NCI-H146 treated with DMSO at 0.1 percent for 48 hours (cell line): ENCODE results near the gene ZMYM3.

Experiments used
- DNase-seq: peaks from one replicate; lab custom pipeline; 2025; ENCODE audit not compliant: unreplicated experiment; lab: John Stamatoyannopoulos, UW

Gene ZMYM3

DNA sequence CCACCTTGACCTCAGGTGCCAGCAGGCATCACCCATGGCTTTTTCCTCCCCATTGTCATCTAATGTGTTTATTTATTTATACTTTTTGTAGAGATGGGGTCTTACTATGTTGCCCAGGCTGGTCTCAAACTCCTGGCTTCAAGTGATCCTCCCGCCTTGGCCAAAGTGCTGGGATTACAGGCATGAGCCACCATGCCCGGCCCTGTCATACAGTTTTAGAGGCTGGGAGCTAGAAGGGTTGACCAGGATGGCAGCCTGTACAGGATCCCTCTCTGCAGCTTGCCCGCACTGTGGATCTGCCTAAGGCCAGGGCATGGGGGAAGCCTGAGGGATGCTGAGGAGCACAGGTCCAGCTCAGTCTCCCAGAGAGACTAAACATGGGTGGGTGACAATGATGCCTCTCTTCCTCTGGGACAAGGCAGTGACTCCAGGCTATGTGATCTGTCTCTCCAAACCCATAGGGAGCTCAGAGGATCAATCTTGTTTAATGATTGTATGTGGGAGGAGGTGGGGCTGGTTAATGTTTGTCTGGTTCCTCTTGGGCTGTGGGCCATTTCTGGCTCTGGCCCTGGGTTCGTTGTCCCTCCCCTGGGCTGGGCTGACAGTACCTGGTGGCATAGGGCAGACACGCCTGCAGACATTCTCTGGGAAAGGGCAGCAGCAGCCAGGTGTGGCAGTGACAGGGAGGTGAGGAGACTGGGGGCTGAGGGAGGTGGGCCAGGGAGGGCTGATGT is 39.2 kb downstream of the ZMYM3 start:
- DNase-seq: peak; percentile 60

DNA sequence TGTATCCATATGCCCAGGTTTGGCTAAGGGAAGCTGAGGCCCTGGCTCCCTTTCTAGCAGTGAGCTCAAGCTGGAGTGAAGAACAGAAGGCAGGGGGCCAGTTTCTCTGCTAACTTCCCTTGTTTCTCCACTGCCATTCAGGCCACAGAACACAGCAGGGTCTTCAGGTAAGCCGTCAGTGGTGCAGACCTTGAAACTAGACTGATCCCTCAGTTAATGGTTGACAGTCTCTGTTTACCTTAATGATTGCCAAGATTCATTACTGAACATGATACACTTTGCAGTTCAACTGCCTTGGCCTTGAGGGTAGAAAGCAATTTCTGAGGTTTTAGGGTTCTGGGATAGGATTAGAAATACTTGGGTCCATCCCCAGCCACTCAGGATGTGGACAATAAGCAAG is 39.8 kb downstream of the ZMYM3 start:
- no peak for DNase-seq

DNA sequence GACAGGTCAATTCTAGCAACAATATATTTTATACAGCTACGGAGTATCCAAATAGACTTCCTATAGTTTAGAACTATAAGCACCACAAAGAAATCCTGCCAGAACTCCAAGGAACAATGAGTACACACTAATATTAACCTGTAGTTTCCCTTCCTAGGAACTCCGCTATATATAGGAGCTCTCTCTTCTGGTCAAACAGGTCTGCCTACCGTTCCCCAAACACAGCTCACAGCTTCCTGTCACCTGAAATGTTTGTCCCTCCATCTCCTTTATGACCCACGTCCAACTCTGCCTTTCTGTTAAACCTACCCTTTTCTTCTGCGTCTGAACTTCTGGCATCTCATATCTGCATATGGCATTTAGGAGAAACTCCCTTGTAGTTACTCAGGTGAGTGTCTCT is 41.4 kb downstream of the ZMYM3 start:
- DNase-seq: no peak

DNA sequence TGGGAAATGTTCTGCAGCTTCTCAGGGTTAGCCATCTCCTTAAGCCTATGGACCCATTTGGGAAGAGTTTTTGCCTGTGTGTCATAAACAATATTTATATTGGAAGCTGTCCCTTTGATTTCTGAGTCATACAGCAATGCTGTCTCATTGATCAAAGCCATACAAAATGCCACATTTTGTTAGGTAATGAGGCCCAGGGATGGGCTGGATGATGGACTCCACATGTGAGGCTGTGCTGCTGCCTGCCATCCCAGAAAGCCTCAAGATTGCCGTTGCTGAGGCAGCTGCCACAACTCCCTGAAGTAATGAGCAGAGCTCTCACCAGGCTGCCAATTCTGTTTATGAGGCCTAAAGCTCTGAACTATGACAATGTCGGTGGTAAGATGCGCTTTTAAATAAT is 43.1 kb downstream of the ZMYM3 start:
- DNase-seq: no peak

DNA sequence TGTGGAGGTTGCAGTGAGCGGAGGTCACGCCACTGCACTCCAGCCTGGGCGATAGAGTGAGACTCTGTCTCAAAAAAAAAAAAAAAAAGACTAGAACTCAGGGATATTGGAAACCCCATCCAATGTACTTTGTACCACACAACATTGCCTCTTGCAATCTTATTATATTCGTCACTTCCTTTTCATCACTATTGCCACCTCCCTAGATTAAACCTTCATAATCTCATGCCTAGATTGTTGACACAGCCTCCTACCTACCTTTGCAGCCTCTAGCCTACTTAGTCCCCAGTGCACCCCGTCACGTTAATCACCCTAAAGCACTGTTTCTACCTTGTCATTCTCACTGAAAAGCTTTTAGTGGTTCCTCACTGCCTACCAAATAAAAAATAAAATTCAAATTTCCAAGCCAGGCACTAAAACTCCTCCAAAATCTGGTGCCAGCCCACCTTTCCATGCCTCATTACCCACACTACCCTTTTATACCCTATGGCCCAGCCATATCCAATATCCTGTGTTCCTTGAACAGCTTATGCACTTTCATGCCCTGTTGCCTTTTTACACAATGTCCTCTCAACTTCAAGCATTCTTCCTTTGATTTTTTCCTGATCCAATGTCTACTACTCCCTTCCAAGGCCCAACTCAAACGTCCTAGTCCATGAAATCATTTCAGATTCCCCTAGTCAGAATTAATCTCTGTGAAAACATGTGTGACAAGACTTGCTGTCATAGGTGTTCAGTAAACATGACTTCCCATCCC is 54.5 kb downstream of the ZMYM3 start:
- DNase-seq: no peak

DNA sequence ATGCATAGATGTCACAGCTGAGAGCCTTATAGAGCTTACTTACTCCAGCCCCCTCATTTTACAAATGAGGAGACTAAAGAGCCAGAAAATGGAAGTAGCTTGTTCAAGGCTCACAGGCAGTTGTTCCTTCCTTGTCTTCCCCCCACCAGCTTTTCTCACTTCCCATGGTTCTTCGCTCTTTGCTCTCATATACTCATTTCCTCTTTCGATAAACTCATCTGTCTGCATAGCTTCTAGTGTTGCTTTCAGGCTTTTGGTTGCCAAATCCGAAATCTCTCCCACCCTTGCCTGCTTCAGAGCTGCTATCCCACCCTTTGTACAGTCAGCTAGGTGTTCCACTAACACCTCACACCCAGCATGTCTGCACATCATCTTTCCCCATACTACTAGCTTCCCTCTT is 55.9 kb downstream of the ZMYM3 start:
- no peak for DNase-seq

DNA sequence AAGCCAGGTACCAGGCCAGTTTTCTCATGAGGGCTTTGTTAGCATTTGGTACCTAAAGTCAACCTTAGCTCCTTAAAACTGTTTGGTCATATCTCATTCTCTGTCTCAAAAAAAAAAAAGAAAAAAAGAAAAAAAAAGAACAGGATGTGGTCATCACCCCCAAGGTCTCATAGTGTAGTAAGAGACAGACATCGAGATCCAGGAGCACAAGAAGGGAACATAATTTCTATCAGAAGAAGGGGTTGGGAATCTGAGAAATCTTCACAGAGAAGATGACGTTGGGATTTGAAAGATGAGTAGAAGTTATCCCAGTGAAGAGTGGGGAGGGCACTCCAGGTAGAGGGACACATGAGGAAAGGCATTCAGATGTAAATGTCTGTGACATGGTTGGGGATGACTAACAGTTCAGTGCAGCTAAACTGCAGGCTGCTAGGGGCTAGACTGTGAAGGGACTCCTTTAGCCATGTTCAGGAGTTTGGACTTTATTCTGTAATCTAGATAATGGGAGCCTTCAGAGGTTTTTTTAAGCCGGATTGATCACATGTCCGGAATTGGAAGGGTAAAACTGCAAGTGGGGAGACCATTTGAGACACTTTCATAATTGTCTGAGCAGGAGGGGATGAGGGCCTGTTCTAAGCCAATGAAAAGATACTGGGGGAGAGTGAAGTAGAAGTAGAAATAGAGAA is 57.8 kb downstream of the ZMYM3 start:
- DNase-seq: no peak

DNA sequence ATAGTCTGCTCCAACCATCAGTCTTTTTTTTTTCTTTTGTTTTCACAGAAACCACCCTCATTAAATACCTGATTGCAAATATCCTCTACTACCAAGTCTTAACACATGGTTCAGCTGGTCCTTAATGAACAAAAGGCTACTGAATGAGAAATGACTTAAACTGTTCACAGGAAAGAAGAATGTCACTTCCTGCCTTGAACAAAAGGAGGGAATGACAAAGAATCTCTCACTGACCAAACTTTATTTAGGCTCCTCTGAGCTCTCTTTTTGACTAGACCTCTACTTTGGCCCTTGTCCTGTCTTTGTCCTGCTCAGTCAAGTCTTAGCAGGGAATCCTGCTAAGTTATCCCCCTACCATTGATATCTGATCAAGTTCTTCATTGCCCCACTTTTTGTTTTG is 62.7 kb downstream of the ZMYM3 start:
- no peak for DNase-seq
